SJSA1 (cell line): ENCODE results near the gene SYNGR1. TPM values are rescaled to one million over a fixed set of nuclear protein-coding genes. Genes with fewer than 3 reads are reported as not detected.
"Not testable (repeated sequence)": the region's sequence is repeated elsewhere in the genome, so short reads cannot be mapped to it uniquely, and the experiment has no call there.

Experiments
- DNase-seq, 2 experiments: peaks; one replicate each; pipeline ENCODE4 v3.0.0-alpha.2; 2015 to 2020; ENCODE audit warnings: low spot score in 2 of 2, low read depth in 1 of 2
- H3K27ac ChIP-seq: fragments of 250-450 bp; sonication (Bioruptor Pico); 2 replicates; pipeline ENCODE4 v1.5.1; 2020; ENCODE audit warnings: mild to moderate bottlenecking, moderate library complexity
- H3K27me3 ChIP-seq: fragments of 250-450 bp; sonication (Bioruptor Pico); replicated peaks from 2 replicates; pipeline ENCODE4 v1.5.1; 2020; ENCODE audit warnings: mild to moderate bottlenecking, moderate library complexity
- H3K36me3 ChIP-seq: fragments of 250-450 bp; sonication (Bioruptor Pico); 2 replicates; pipeline ENCODE4 v1.5.1; 2020; ENCODE audit warnings: mild to moderate bottlenecking
- H3K4me1 ChIP-seq: fragments of 250-450 bp; sonication (Bioruptor Pico); replicated peaks from 2 replicates; pipeline ENCODE4 v1.6.1; 2021; ENCODE audit warnings: mild to moderate bottlenecking
- H3K4me3 ChIP-seq: fragments of 250-450 bp; sonication (Bioruptor Pico); 2 replicates; pipeline ENCODE4 v1.5.1; 2020; ENCODE audit warnings: mild to moderate bottlenecking
- H3K9me3 ChIP-seq: fragments of 250-450 bp; sonication (Bioruptor Pico); replicated peaks from 2 replicates; pipeline ENCODE4 v1.5.1; 2020; ENCODE audit warnings: mild to moderate bottlenecking
- total RNA-seq: library from RNA; depleted of rRNA; stranded (reverse); fragments of >200 nt; shearing (Covaris generic); gene quantifications from 2 replicates; pipeline ENCODE4 v1.2.3, GENCODE V29; 2014

Gene SYNGR1
- total RNA-seq, 1 experiment from 2014 or later = 18.6 TPM

DNA sequence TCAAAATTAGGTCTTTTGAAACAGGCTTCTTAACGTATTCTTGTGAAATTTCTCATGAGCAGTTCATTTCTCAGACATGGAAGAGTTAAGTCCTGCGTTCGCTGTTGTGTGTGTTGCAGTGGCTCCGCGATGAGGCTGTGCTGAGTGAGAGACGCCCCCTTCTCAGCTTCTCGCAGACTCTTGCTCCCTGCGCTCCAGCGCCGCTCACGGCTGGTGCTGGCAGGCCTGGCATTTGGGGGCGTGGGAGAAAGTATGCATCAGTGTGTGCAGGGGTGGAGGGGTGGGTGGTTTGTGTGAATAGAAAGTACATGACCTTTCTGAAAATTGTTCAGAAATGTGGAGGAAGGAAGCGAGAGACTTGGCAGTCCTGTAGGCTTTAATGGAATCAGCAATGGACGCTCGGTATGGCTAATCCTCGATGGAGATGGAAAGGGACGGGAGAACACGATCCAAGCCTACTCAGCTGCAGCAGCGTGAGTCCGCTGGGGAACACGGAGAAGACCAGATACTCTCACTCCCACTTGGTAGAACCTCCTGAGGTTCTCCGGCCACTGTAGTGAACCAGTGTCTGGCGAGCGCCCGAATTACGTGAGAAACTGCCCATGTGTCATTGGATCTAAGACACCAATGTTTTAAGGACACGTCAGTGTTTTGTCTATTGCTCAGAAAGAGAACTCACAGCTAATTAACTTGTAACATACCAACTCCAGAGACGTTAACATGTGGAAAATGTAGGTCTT, 55.7 kb downstream of the SYNGR1 start:
- no peak overlapping the region for H3K27ac ChIP-seq

DNA sequence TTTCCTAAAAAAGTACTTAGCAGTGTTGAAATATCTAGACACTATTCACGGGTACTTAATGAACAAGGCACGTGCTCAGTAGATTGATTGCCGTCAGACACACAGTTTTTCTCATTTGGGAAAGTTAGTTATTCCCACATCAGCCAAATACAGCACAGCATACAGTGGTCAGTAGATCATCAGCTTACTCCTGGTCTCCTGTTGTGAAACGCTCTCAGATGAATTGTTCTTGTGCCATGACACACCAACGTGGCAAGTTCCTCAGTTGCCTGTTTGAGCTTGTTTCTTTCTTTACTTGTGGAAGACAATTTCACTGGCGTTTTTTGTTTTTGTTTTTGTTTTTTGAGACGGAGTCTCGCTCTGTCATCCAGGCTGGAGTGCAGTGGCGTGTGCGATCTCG, 58.4 kb downstream of the SYNGR1 start:
- H3K27ac ChIP-seq = no peak overlapping the region
- no peaks in the 10 kb centered on the region for H3K27me3 ChIP-seq
- no peaks in the 10 kb centered on the region for H3K9me3 ChIP-seq
- H3K4me1 ChIP-seq = peaks cover 6% of the 10 kb centered on the region; the same call in 1 of the 2 replicates
- no peak for DNase-seq
- H3K4me3 ChIP-seq = no peak overlapping the region
- 0 out of 2 replicates have a peak, but pooled peaks cover 3% of the 10 kb centered on the region for H3K36me3 ChIP-seq

More for the DNA sequence above, 55.7 kb downstream of the SYNGR1 start:
- Histone ChIP-seq H3K4me1 (peaks cover 2% of the 10 kb centered on the region), H3K9me3 (no peaks in the 10 kb centered on the region), H3K4me3 (no peak overlapping the region), H3K36me3 (0 out of 2 replicates have a peak, but pooled peaks cover 3% of the 10 kb centered on the region), H3K27me3 (no peaks in the 10 kb centered on the region)
- DNase-seq = no peak

DNA sequence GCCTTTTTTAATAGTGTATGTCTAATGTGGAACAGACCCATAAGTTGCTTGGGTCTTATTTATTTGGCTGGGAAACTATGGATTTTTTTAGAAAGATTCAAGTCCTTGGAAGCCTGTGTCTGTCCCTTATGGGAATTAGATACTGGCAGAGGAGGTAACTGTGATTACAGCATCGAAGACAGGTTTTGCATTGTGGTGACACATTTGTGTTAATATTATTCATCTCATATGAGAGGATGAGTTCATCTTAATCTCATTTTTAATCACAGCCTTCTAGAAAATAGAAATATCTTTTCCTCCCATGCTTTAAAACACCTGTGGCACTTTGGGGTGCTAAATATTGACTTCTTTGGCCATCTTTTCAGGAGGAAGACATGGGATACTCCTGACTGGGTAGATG, 59.0 kb downstream of the SYNGR1 start:
- H3K27ac ChIP-seq = no peak overlapping the region
- peaks cover 6% of the 10 kb centered on the region; the same call in 1 of the 2 replicates for H3K4me1 ChIP-seq
- H3K4me3 ChIP-seq = no peak overlapping the region
- no peaks in the 10 kb centered on the region for H3K9me3 ChIP-seq
- no peak for DNase-seq
- H3K27me3 ChIP-seq = no peaks in the 10 kb centered on the region
- H3K36me3 ChIP-seq = 0 out of 2 replicates have a peak, but pooled peaks cover 3% of the 10 kb centered on the region

DNA sequence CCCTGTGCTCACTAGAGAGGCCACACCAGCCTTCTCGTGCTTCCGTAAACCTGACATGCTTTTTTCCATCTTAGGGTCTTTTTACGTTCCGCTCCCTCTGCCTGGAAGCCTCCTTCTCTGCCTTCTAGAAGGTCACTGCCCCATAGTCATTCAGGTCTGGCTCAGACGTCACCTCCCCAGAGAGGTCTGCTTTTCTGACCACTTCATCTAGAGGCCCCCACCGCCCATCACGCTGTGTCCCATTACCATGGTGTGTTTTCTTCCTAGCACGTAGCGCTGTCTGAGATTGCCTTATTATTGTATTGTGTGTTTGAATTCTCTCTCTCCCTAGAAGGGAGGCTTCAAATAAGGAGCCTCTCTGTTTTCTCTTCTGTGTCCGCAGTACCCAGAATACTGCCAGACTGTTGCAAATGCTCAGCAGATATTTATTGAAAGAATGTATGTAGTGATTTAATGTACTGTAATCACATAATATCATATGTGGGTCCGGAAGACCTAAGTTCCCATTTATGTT, 59.8 kb downstream of the SYNGR1 start:
- Histone ChIP-seq H3K9me3 (no peaks in the 10 kb centered on the region), H3K27me3 (no peaks in the 10 kb centered on the region), H3K4me3 (no peak overlapping the region), H3K4me1 (peaks cover 6% of the 10 kb centered on the region; the same call in 1 of the 2 replicates), H3K36me3 (0 out of 2 replicates have a peak, but pooled peaks cover 3% of the 10 kb centered on the region), H3K27ac (no peak overlapping the region)
- DNase-seq = no peak

DNA sequence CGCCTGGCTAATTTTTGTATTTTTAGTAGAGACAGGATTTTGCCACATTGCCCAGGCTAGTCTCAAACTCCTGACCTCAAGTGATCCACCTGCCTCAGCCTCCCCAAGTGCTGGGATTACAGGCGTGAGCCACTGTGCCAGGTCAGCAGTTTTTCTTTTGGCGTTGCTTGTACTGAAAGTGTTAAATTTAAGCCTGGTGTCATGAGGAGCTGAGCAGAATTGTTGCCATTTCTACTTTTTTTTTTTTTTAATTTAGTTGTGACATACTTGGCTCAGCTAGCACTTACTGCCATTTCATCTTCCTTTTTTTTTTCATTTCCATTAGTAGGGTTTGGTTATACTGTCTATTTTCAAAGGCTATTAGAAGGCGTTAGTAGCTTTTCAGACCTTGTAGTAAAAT, 60.5 kb downstream of the SYNGR1 start:
- H3K9me3 ChIP-seq = no peaks in the 10 kb centered on the region
- H3K36me3 ChIP-seq = peaks cover 5% of the 10 kb centered on the region
- H3K27ac ChIP-seq = no peak overlapping the region
- no peaks in the 10 kb centered on the region for H3K27me3 ChIP-seq
- peaks cover 6% of the 10 kb centered on the region; the same call in 1 of the 2 replicates for H3K4me1 ChIP-seq
- no peak overlapping the region for H3K4me3 ChIP-seq
- DNase-seq = no peak

DNA sequence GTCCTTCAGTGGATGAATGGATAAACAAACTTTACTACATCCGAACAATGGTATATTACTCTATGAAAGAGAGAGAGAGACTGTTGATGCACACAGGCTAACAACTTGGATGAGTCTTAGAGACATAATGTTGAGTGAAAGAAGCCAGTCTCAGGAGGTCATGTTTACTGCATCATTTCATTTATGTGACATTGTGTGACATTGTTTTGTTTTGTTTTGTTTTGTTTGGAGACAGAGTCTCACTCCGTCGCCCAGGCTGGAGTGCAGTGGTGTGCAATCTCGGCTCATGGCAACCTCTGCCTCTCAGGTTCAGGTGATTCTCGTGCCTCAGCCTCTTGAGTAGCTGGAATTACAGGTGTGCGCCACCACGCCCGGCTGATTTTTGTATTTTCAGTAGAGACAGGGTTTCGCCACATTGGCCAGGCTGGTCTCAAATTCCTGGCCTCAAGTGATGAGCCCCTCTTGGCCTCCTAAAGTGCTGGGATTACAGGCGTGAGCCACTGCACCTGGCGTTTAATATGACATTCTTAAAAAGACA, 62.1 kb downstream of the SYNGR1 start:
- H3K9me3 ChIP-seq, H3K4me1 ChIP-seq, H3K27ac ChIP-seq, H3K4me3 ChIP-seq, DNase-seq, H3K27me3 ChIP-seq, H3K36me3 ChIP-seq: not testable (repeated sequence)

DNA sequence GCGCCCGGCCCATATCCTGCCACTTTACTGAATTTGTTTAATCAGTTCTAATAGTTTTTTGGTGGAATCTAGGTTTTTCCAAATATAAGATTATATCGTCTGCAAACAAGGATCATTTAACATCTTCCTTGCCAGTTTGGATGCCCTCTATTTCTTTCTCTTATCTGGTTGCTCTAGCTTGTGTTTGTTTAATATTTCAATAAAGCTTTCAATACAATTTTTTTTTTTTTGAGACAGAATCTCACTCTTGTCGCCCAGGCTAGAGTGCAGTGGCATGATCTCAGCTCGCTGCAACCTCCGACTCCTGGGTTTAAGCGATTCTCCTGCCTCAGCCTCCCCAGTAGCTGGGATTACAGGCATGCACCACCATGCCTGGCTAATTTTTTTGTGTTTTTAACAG, 63.4 kb downstream of the SYNGR1 start:
- not testable (repeated sequence) for H3K4me3 ChIP-seq, H3K4me1 ChIP-seq, H3K27me3 ChIP-seq, H3K9me3 ChIP-seq, H3K27ac ChIP-seq, DNase-seq
- H3K36me3 ChIP-seq = peaks cover 20% of the 10 kb centered on the region

DNA sequence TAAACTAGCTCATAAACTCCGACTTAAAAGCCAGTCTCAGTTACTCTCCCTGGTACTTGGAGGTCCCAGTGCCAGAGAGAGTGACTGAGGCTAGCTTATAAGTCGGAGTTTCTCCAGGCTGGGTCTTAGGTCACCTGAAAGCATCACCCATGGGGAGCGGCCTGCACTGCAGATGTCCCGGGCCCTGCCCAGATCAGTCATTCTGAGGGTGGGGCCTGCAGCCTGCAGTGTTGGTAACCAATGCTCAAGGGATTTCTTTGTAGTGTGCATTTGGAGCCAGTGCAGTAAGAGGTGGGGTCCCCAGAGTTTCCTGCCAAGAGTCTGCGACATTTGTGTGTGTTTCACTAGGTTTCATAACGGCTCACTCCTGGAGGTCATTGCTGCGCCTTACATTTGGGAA, 64.6 kb downstream of the SYNGR1 start:
- DNase-seq = no peak
- Histone ChIP-seq H3K9me3 (no peaks in the 10 kb centered on the region), H3K27ac (no peak overlapping the region), H3K4me1 (peaks cover 6% of the 10 kb centered on the region; the same call in 1 of the 2 replicates), H3K36me3 (peaks cover 30% of the 10 kb centered on the region), H3K4me3 (no peak overlapping the region), H3K27me3 (no peaks in the 10 kb centered on the region)

DNA sequence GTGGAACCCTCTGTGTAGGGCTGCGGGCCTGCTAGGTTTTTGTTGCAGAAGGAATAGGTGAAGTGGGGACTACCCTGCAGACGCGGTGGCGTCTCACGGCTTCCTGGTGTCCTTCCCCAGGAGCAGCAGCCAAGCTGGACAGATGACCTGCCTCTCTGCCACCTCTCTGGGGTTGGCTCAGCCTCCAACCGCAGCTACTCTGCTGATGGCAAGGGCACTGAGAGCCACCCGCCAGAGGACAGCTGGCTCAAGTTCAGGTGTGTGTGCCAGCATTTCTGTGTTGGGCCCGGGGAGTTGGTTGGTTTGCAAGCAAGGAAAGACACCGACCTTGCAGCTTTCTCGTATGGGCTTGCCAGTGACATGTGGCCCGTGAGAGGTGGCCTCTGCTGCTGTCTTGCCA, 65.1 kb downstream of the SYNGR1 start:
- H3K9me3 ChIP-seq = no peaks in the 10 kb centered on the region
- H3K4me1 ChIP-seq = peaks cover 6% of the 10 kb centered on the region; the same call in 1 of the 2 replicates
- DNase-seq = no peak
- no peak overlapping the region for H3K4me3 ChIP-seq
- no peaks in the 10 kb centered on the region for H3K27me3 ChIP-seq
- H3K36me3 ChIP-seq = peaks cover 33% of the 10 kb centered on the region
- no peak overlapping the region for H3K27ac ChIP-seq

DNA sequence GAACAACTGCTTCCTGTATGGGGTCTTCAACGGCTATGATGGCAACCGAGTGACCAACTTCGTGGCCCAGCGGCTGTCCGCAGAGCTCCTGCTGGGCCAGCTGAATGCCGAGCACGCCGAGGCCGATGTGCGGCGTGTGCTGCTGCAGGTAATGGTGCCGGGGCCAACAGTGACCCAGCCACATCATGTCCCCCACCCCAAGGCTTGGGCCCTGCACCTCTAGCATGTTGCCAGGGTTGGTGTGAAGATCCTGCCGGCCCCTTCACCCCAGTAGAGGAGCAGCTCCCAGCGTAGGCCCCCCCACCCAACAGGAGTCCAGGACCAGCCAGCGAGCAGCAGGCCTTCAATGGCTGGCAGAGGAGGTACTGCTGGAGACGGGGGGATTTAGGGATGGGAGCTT, 65.7 kb downstream of the SYNGR1 start:
- Histone ChIP-seq H3K27me3 (no peaks in the 10 kb centered on the region), H3K4me3 (no peak overlapping the region), H3K4me1 (peaks cover 6% of the 10 kb centered on the region; the same call in 1 of the 2 replicates), H3K27ac (no peak overlapping the region), H3K9me3 (no peaks in the 10 kb centered on the region), H3K36me3 (peaks cover 39% of the 10 kb centered on the region)
- DNase-seq = no peak

DNA sequence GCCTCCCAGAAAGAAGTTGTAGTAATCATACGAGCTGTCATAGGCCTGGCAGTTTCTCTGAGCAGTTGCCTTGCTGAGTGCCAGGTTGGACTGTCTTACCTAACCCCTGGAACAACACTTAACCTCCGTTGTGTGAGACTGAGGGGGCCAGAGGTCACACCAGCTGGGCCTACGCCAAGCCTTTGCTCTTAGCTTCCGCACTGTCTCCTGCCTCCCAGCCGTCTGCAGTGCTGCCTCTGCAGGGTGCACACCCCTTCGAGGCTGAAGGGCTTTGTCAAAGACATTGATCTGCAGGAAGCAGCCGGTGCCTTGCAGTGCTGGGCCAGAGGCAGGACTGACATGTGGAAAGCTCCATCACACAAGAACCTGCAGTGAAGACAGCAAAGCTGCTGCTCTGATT, 66.5 kb downstream of the SYNGR1 start:
- Histone ChIP-seq H3K9me3 (no peaks in the 10 kb centered on the region), H3K36me3 (peaks cover 39% of the 10 kb centered on the region), H3K4me1 (peaks cover 6% of the 10 kb centered on the region; the same call in 1 of the 2 replicates), H3K4me3 (no peak overlapping the region), H3K27ac (no peak overlapping the region), H3K27me3 (no peaks in the 10 kb centered on the region)
- no peak for DNase-seq

DNA sequence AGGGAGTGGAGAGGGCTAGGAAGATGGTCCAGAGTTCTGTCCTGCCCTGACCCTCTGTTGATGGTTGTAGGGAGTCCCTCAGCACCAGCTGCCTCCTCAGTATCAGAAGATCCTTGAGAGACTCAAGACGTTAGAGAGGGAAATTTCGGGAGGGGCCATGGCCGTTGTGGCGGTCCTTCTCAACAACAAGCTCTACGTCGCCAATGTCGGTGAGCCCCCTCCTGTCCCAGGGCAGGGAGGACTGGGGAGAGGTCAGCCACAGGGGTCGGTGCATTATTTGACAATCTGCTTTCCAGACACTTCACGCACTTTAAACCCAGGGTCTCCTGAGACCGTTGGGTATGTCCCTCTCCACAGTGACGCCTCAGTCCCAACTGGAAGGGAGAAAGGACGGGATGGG, 67.8 kb downstream of the SYNGR1 start:
- Histone ChIP-seq H3K36me3 (peaks cover 43% of the 10 kb centered on the region), H3K27ac (no peak overlapping the region), H3K9me3 (no peaks in the 10 kb centered on the region), H3K4me1 (no peaks in the 10 kb centered on the region), H3K4me3 (no peak overlapping the region), H3K27me3 (no peaks in the 10 kb centered on the region)
- DNase-seq = no peak

DNA sequence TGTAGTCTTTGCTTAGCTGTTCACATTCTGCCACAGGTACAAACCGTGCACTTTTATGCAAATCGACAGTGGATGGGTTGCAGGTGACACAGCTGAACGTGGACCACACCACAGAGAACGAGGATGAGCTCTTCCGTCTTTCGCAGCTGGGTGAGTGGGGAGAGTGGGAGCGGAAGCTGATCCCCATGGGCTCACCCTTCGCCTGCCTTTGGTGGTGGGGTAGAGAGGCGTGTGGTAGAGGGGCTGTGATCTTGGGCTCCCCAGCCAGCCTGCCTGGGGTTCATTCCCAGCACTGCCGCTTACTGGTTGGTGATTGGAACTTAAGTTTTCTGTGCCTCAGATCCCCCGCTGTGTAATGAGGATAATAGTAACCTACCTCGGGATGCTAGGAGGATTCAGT, 68.9 kb downstream of the SYNGR1 start:
- Histone ChIP-seq H3K4me3 (no peak overlapping the region), H3K4me1 (no peaks in the 10 kb centered on the region), H3K9me3 (no peaks in the 10 kb centered on the region), H3K27me3 (no peaks in the 10 kb centered on the region), H3K27ac (no peak overlapping the region), H3K36me3 (peaks cover 43% of the 10 kb centered on the region)
- no peak for DNase-seq

DNA sequence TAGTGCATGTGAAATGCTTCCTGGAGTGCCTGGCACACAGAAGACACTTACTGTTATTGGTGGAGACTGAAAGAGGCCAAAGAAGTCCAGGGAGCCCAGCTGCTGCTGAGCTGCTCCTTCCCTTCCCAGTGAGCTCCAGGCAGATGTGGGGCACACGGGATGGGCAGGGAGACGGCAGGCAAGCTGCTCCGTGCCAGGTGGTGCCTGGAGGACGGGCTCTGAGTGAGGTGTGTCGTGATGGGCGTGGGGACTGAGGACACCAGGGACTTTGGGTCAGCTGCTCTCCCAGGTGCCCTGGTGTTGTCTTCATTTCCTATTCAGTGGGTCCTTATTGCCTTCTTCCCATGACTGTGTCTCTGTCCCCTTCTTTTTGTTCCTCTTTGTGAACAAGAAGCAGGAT, 69.3 kb downstream of the SYNGR1 start:
- no peaks in the 10 kb centered on the region for H3K9me3 ChIP-seq
- H3K4me3 ChIP-seq = no peak overlapping the region
- H3K36me3 ChIP-seq = peaks cover 45% of the 10 kb centered on the region
- no peak for DNase-seq
- H3K4me1 ChIP-seq = no peaks in the 10 kb centered on the region
- no peak overlapping the region for H3K27ac ChIP-seq
- H3K27me3 ChIP-seq = no peaks in the 10 kb centered on the region
